Superior temporal gyrus (tissue), 1 donor: ENCODE data around the gene LNX1.

ENCODE experiments used
- DNase-seq: peaks from one replicate; pipeline ENCODE4 v3.0.0-alpha.2; 2016; ENCODE audit errors: extremely low spot score

LNX1 gene

GRCh38 chr4:53535567-53535966 lies 55.7 kb downstream of the LNX1 start:
- no peak for DNase-seq

- DNase-seq = no peak
Measured at GRCh38 chr4:53534684-53535083, 56.6 kb downstream of the LNX1 start.

- no peak for DNase-seq
Measured at GRCh38 chr4:53532521-53532920, 58.8 kb downstream of the LNX1 start.

DNA sequence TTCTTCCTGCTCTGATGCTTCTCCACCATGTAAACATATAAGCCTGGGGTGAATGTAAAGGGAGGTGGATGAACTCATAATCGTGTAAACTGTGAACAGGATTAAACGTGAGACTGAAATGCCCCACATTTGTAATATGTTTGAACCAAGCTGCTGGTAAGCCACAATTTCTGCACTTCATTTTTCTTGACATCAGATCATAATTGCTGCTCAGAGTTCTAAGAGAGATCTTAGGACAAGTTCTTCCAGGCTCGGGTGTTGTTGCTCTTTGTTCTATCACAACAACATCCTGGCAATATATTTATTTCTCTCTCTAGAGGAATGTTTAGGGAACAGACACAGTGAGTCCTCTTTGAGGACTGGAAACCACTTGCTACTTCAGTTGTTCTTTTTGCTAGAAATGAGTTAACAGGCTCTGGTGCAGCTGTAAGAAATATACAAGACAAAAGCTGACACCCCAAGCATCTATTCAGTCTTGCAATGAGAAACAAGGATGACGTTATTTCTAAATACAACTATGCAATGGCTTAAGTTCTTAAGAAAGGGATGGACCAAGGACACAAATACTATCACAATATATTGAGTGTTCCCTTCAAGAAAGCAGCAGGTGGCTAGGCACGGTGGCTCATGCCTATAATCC lies 59.6 kb downstream of the LNX1 start:
- DNase-seq = no peak

GRCh38 chr4:53529025-53529424 lies 62.3 kb downstream of the LNX1 start:
- DNase-seq = no peak

GRCh38 chr4:53527930-53528329 lies 63.4 kb downstream of the LNX1 start:
- no peak for DNase-seq

DNA sequence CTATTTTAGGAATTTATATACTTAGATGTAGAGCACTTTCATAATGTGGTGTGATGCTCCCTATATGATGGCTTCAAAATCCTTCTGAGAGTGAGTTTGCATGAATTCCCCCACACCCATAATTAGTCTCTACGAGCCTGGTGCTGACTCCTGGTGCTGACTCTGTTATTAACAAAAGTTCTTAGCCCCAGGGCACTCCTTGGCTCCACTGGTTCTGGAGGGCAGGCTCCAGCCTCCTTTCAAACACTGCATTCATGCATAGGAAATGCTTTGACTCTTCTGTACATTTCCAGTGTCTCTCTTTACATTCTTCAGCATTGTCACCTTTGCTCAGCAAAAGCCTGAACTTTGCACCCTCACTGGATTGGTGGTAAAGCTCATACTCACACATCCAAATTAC lies 64.0 kb downstream of the LNX1 start:
- no peak for DNase-seq

GRCh38 chr4:53522334-53522733 lies 69.0 kb downstream of the LNX1 start:
- DNase-seq = no peak

DNA sequence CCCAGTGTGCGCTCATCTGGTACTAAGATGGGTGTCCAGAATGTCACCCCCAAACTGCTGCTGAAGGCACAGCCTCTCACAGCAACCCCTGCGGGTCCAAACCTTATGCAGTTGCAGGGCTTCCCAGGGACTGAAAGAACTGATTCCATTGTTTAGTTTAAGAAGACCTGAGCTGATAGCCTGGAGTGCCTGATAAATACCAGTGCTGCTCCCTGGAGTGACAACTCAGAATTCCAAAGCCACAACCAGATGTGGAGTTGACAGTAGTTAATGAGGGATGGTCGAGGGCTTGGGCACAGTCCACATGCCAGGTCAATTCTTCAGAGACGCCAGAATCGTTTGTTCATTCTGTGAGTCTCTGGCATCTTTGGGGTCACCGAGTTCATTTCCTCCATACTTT lies 71.2 kb downstream of the LNX1 start:
- no peak for DNase-seq

GRCh38 chr4:53518807-53519206 lies 72.5 kb downstream of the LNX1 start:
- DNase-seq = no peak

DNA sequence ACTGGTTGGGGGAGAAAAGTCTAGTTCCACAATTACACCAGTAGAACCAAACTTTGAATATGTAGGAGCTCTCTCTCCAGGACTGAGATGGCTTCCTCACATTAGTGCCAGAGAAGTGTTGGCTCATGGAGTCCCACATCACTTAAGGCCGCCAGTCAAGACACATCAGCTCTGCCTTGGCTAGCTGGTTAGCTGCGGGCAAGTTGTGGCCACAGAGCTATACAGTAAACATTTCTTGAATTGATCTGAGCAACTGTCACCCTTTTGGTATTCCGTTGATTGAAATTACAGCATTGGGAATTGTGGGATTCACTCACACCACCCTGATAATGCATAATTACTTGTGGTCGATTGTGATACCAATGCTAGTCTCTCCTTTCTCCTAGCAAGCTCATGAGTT lies 76.2 kb downstream of the LNX1 start:
- DNase-seq = no peak

DNA sequence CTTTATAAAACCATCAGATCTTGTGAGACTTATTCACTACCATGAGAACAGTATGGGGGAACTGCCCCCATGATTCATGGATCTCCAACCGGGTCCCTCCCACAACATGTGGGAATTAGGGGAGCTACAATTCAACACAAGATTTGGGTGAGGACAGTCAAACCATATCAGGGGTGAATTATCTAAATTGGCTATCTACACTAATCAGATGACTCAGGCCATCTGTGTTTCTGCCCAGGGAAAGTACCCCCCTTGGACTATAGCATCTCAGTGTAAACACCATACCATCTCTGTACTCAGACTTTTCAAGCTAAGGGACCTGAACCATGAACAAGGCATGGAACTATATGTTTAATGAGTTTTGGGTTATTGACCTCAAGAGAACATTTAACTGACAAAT lies 76.8 kb downstream of the LNX1 start:
- no peak for DNase-seq

DNA sequence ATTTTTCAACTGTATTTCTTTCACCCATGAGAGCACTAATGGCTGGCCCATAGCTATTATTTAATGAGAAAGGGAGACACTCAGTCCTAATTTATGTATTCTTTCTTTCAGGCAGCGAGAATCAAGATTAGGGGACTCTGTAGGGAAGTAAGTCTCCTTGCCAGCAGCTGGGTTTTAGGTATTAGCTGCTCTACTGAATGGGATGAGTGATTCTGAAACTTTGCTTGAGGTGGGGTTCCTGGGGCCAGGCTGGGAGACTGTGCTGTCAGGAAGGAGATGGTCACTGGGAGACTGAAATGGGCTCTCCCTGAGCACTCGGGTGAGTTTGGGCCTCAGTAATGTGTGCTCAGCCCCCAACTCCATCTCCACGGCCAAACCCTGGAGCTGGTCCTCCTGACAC lies 78.7 kb downstream of the LNX1 start:
- DNase-seq = no peak

DNA sequence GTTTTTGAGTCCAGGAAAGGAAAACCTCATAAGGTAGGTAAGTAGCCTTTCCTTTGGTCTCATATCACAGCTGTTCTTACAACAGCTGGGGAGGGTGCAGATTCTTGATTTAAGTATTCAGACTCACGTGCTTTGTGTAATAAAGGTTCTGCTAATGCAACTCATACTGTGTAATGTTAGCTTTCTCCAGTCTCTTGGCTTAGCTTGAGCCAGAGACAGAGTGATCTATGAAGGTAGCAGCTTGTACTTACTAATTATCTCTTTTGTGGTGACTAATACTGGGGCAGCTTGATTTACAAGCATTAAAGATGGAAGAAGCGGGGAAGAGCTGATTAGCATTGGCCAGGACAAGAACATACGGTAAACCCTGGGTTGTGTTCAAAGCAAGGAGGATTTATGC lies 80.3 kb downstream of the LNX1 start:
- DNase-seq = no peak

- DNase-seq = no peak
Measured at GRCh38 chr4:53510321-53510720, 81.0 kb downstream of the LNX1 start.

GRCh38 chr4:53508446-53508845 lies 82.8 kb downstream of the LNX1 start:
- no peak for DNase-seq

GRCh38 chr4:53507671-53508286 lies 83.5 kb downstream of the LNX1 start:
- no peak for DNase-seq

DNA sequence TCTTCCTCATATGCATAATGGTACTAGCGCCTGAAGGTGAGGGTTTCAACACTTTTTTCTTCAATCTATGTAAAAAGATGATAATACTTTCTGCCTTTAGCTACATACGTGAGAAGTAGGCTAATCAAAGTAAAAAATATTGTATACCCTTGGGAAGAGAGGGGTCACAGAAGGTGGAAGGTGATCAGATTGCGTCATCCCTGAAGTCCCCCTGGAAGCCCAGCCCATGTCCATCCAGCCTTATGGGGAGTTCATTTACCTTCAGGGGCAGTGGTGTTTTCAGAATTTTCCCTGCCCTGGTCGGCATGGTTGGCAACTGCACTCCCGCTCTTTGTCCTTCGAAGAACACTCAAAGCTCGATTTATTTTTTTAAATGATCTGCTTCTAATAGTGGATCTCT lies 84.2 kb downstream of the LNX1 start:
- no peak for DNase-seq

DNA sequence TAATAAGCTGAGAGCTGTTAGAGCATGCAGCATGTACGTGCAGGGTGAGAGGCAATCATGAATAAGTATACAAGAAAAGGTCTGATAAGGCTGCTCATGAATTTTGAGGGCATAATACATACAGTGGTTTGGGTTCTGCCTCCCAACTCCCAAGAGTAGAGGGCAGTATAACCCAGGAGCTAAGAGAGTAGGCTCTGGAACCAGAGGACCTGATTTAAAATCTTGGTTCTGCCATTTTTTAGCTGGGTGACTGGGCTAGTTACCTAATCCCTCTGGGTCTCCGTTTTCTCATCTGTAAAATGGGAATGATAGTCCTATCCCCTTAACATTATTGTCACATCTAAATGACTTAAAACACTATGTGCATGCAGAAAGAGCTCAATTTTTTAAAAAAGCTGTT lies 85.3 kb downstream of the LNX1 start:
- DNase-seq = no peak

DNA sequence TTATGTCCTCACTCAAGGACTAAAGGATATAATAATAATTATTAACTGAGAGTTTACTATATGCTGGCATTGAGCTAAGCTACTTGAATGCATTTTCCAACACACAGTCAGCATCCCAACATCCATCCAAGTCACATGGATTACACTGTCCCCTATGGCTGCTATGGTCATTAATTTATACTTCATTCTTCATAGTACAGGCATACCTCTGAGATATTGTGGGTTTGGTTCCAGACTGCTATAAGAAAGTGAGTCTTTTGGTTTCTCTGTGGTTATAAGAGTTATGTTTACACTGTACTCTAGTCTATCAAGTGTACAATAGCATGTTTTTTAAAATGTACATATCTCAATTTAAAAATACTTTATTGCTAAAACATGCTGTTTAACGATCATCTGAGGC lies 89.2 kb downstream of the LNX1 start:
- no peak for DNase-seq

DNA sequence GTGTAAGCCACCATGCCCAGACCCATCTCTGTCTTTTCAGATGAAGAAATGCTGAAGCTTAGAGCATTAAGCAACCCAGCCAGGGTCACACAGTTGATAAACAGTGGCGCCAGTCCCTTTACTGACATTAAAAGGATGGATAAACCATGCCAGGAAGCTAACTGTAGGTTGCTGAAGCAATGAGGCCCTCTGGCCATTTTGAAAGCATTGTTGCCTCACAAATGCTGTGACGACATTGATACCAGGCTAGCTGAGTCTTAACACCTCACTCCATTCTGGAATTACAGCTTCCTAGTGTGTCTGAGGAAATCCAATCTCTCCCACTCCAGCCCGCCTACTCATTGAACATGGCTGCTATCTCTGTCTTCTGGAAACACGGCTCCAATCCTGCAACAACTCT lies 89.7 kb downstream of the LNX1 start:
- no peak for DNase-seq

DNA sequence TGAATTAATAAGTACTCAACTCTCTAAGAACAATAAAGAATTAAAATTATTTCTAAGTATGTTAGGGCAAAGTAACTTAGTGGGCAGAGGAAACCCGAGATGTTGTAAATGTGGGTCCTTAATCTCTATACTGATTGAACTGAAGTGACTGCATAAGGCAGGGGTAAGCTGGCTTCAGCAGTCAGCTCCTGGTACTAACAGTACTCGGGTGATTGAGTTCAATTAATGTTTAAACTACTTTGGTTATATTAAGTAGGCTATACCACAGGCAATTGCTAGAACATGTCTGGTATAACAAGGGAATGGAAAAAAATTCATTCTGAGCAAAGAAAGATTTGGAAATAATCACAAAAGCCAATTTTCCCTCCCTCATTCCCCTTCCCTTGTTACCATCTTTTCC lies 90.7 kb downstream of the LNX1 start:
- DNase-seq = no peak

DNA sequence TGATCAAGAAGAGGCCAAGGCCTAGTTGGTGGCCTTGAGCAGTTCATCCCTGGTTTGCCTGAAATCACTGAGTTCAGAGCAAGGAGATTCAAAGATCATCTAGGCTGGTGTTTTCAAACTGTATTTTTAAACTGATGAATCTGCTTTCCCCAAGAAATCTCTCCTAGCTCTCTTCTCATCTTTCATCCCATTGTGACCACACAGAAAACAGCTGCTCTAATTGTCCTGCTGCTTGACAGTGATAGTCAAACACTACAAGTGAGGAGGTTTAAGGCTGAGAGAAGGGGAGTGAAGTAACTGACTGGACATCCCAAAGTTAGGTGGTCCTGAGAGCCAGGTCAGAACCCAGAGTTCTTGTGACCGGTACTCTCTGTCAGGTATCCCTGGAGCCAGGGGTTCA lies 91.5 kb downstream of the LNX1 start:
- DNase-seq = no peak

DNA sequence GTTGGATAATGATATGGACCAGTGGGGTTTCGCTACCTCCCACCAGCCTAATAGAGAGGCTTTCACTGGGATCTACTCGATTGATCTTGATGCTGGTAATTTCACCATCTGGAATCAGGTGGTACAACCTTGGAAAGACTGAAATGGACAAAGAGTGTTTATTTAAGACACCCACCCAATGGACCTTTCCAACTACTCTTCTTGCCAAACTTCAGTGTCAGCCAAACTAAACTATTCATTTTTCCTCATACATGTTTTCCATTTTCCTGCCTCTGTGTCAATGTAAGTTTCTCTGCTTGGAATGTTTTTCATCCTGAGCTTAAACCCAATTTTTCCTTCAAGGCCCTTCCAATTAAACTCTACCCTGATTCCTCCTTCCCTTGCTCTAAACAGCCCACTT lies 92.6 kb downstream of the LNX1 start:
- no peak for DNase-seq
